WTC11 (cell line): ENCODE results near the gene ADARB2.

Source experiments
- ATF3 ChIP-seq: sonication (generic); formaldehyde crosslinking; conservative IDR thresholded peaks from 2 replicates; pipeline ENCODE4 v1.8.1; 2022; ENCODE audit warnings: mild to moderate bottlenecking, missing genetic modification reagents
- CREB1 ChIP-seq: sonication (generic); formaldehyde crosslinking; IDR thresholded peaks from 2 replicates; pipeline ENCODE4 v1.8.0; 2023; ENCODE audit warnings: mild to moderate bottlenecking, missing genetic modification reagents
- CREM ChIP-seq: sonication (generic); formaldehyde crosslinking; IDR thresholded peaks from 2 replicates; pipeline ENCODE4 v1.8.1; 2022; ENCODE audit warnings: mild to moderate bottlenecking, missing genetic modification reagents, moderate library complexity
- CTCF ChIP-seq: fragments of 200-600 bp; IDR thresholded peaks from 2 replicates; pipeline ENCODE4 v1.8.0; 2022; ENCODE audit warnings: antibody characterized with exemption
- FOXK1 ChIP-seq: sonication (generic); formaldehyde crosslinking; IDR thresholded peaks from 2 replicates; pipeline ENCODE4 v1.8.0; 2022; ENCODE audit warnings: mild to moderate bottlenecking, moderate library complexity, missing genetic modification reagents
- MAX ChIP-seq: sonication (generic); formaldehyde crosslinking; IDR thresholded peaks from 2 replicates; pipeline ENCODE4 v1.8.0; 2022; ENCODE audit warnings: mild to moderate bottlenecking, missing genetic modification reagents
- USF2 ChIP-seq: sonication (generic); formaldehyde crosslinking; IDR thresholded peaks from 2 replicates; pipeline ENCODE4 v1.8.1; 2023; ENCODE audit warnings: mild to moderate bottlenecking, missing genetic modification reagents, moderate library complexity
- ZNF263 ChIP-seq: sonication (generic); formaldehyde crosslinking; IDR thresholded peaks from 2 replicates; pipeline ENCODE4 v1.8.1; 2022; ENCODE audit warnings: low read depth, mild to moderate bottlenecking, moderate library complexity, missing genetic modification reagents
- ZNF416 ChIP-seq: fragments of 250-450 bp; sonication (Bioruptor Pico); IDR thresholded peaks from 2 replicates; pipeline ENCODE4 v1.9.0; 2021; ENCODE audit warnings: mild to moderate bottlenecking, inconsistent platforms
- ZNF512 ChIP-seq: sonication (generic); formaldehyde crosslinking; IDR thresholded peaks from 2 replicates; pipeline ENCODE4 v1.8.1; 2022; ENCODE audit warnings: missing genetic modification reagents, borderline replicate concordance

- TF ChIP-seq ZNF512 (no peak), CREM (CRISPR knock-in tag) (no peak), USF2 (CRISPR knock-in tag) (no peak), MAX (CRISPR knock-in tag) (no peak), FOXK1 (CRISPR knock-in tag) (no peak), CTCF (no peak), CREB1 (no peak), ATF3 (CRISPR knock-in tag) (no peak), ZNF416 (no peak), ZNF263 (no peak)
These were observed 338.5 kb downstream of the ADARB2 start for GRCh38 chr10:1398626-1399410.
